Ovary (tissue), 3 donors: ENCODE data around the gene AKT3.

ENCODE experiments used
- CTCF ChIP-seq, 3 donors: fragments of 450-650 bp in 2 of 3; fragments of 200-600 bp in 1 of 3; IDR thresholded peaks; one replicate each; pipeline versions ENCODE4 v1.5.1 to v1.8.0; 2016 to 2022; ENCODE audit warnings: antibody characterized with exemption in 3 of 3, mild to moderate bottlenecking in 1 of 3
- POLR2A ChIP-seq: fragments of 450-650 bp; IDR thresholded peaks from one replicate; pipeline ENCODE4 v1.6.1; 2017; ENCODE audit warnings: antibody characterized with exemption, mild to moderate bottlenecking, moderate library complexity
- donor health status: DM: no; HTN: no; CAD: no.

GRCh38 chr1:243628476-243628907 lies 221.6 kb downstream of the AKT3 start:
- TF ChIP-seq POLR2A (no peak), CTCF (IDR thresholded peaks at IDR 0.05) (no peak)
